H1 (cell line): ENCODE results near the gene TMEM237. TPM values are rescaled to one million over a fixed set of nuclear protein-coding genes. Genes with fewer than 3 reads are reported as not detected.

ENCODE experiments used
- CTCF ChIA-PET: fragments of 300-600 bp; sonication (Branson Sonifier 250); formaldehyde crosslinking; loops from one replicate; lab custom pipeline; 2021; ENCODE audit not compliant: partially characterized antibody; lab: Charles Lee
- POLR2A ChIA-PET: fragments of 300-600 bp; sonication (Branson Sonifier 250); formaldehyde crosslinking; loops from one replicate; lab custom pipeline; 2021; ENCODE audit warnings: inconsistent platforms; ENCODE audit not compliant: partially characterized antibody; lab: Charles Lee
- DNase-seq, 2 experiments: peaks; one replicate each; pipeline versions ENCODE4 v3.0.0 to v3.0.0-alpha.2; 2010 to 2022; ENCODE audit warnings: low spot score in 2 of 2, low read depth in 1 of 2, mixed read lengths in 1 of 2
- FAIRE-seq: peaks from 2 replicates; lab custom pipeline; 2011; peaks lifted over from hg19 to GRCh38; lab: Jason Lieb, UNC
- H2AFZ ChIP-seq: 2 replicates; pipeline ENCODE4 v1.8.1; 2012; ENCODE audit warnings: low read length, inconsistent platforms
- H2AK5ac ChIP-seq: 2 replicates; pipeline ENCODE4 v1.6.1; 2013; ENCODE audit warnings: low read depth, low read length
- H2BK120ac ChIP-seq: replicated peaks from 2 replicates; pipeline ENCODE3; 2013; ENCODE audit warnings: low read depth, low read length, inconsistent platforms
- H2BK12ac ChIP-seq: 2 replicates; pipeline ENCODE4 v1.6.1; 2013; ENCODE audit warnings: low read depth, low read length
- H2BK15ac ChIP-seq: 2 replicates; pipeline ENCODE4 v1.6.1; 2013; ENCODE audit warnings: low read length
- H2BK20ac ChIP-seq: 2 replicates; pipeline ENCODE4 v1.6.1; 2013; ENCODE audit warnings: low read length
- H2BK5ac ChIP-seq: 2 replicates; pipeline ENCODE4 v1.6.1; 2013; ENCODE audit warnings: low read depth, low read length
- H3K14ac ChIP-seq: 2 replicates; pipeline ENCODE4 v1.6.1; 2013; ENCODE audit warnings: inconsistent platforms; ENCODE audit not compliant: insufficient read length
- H3K18ac ChIP-seq: 2 replicates; pipeline ENCODE4 v1.6.1; 2013; ENCODE audit warnings: low read length; ENCODE audit errors: extremely low read depth
- H3K23ac ChIP-seq: 2 replicates; pipeline ENCODE4 v1.6.1; 2013; ENCODE audit warnings: inconsistent platforms; ENCODE audit not compliant: insufficient read length
- H3K23me2 ChIP-seq: 2 replicates; pipeline ENCODE4 v1.6.1; 2013; ENCODE audit warnings: low read depth, low read length
- H3K27ac ChIP-seq: 2 replicates; pipeline ENCODE4 v1.6.1; 2011; ENCODE audit warnings: low read depth, low read length, inconsistent platforms
- H3K27me3 ChIP-seq, 4 experiments: replicated peaks in 1 of 4; 1 replicate in 1 of 4; 2 replicates in 3 of 4; pipeline versions ENCODE4 v1.6.1 to v1.8.1; 2011 to 2013; ENCODE audit warnings: low read length in 3 of 4, mild to moderate bottlenecking in 3 of 4, inconsistent platforms in 2 of 4, mixed read lengths in 2 of 4, moderate library complexity in 1 of 4; ENCODE audit not compliant: control insufficient read depth in 3 of 4, insufficient read depth in 3 of 4; ENCODE audit errors: extremely low read depth in 1 of 4
- H3K36me3 ChIP-seq, 4 experiments: 2 replicates each; pipeline versions ENCODE4 v1.6.1 to v1.8.1; 2011 to 2013; ENCODE audit warnings: mild to moderate bottlenecking in 4 of 4, low read length in 3 of 4, moderate library complexity in 2 of 4, control low read depth in 1 of 4, inconsistent platforms in 1 of 4; ENCODE audit not compliant: insufficient read depth in 4 of 4, control insufficient read depth in 2 of 4
- H3K4ac ChIP-seq: replicated peaks from 2 replicates; pipeline ENCODE3; 2013; ENCODE audit warnings: low read length, low read depth, mixed read lengths, inconsistent platforms; ENCODE audit not compliant: insufficient read length
- H3K4me1 ChIP-seq, 4 experiments: replicated peaks in 1 of 4; 1 replicate in 1 of 4; 2 replicates in 3 of 4; pipeline versions ENCODE4 v1.6.1 to v1.8.1; 2011 to 2013; ENCODE audit warnings: low read length in 3 of 4, inconsistent platforms in 2 of 4, mixed read lengths in 1 of 4; ENCODE audit not compliant: insufficient read depth in 4 of 4, control insufficient read depth in 3 of 4
- H3K4me2 ChIP-seq, 2 experiments: 2 replicates each; pipeline versions ENCODE4 v1.6.1 to v1.8.1; 2011 to 2013; ENCODE audit warnings: low read depth in 2 of 2, low read length in 2 of 2, control low read depth in 1 of 2, inconsistent platforms in 1 of 2, mild to moderate bottlenecking in 1 of 2; ENCODE audit not compliant: insufficient read depth in 1 of 2
- H3K4me3 ChIP-seq, 4 experiments: fragments of 200-600, 300-600 bp in 1 of 4; sonication (generic), shearing (Covaris generic), sonication (Bioruptor Twin) in 1 of 4; 2 replicates each; pipeline versions ENCODE4 v1.5.1 to v1.8.1; 2011 to 2016; ENCODE audit warnings: low read length in 4 of 4, low read depth in 3 of 4, control low read depth in 2 of 4, inconsistent platforms in 2 of 4, mild to moderate bottlenecking in 2 of 4, mixed read lengths in 1 of 4, moderate library complexity in 1 of 4; ENCODE audit not compliant: insufficient read depth in 2 of 4; ENCODE audit errors: extremely low read depth in 1 of 4
- H3K56ac ChIP-seq: replicated peaks from 2 replicates; pipeline ENCODE3; 2013; ENCODE audit warnings: low read depth, mild to moderate bottlenecking, mixed read lengths, low read length, inconsistent platforms; ENCODE audit not compliant: insufficient read length
- H3K79me1 ChIP-seq: 2 replicates; pipeline ENCODE4 v1.6.1; 2013; ENCODE audit warnings: low read depth, low read length, control low read depth
- H3K79me2 ChIP-seq, 2 experiments: 2 replicates each; pipeline versions ENCODE4 v1.6.1 to v1.8.1; 2012 to 2013; ENCODE audit warnings: low read length in 2 of 2, mild to moderate bottlenecking in 2 of 2, inconsistent platforms in 1 of 2; ENCODE audit not compliant: insufficient read depth in 2 of 2, control insufficient read depth in 1 of 2
- H3K9ac ChIP-seq, 4 experiments: replicated peaks in 1 of 4; 1 replicate in 1 of 4; 2 replicates in 3 of 4; pipeline versions ENCODE4 v1.6.1 to v1.8.1; 2011 to 2013; ENCODE audit warnings: low read depth in 3 of 4, low read length in 3 of 4, control low read depth in 2 of 4, mild to moderate bottlenecking in 2 of 4, moderate library complexity in 2 of 4, inconsistent platforms in 1 of 4; ENCODE audit errors: extremely low read depth in 1 of 4
- H3K9me3 ChIP-seq, 2 experiments: 2 replicates each; pipeline versions ENCODE4 v1.6.1 to v1.8.1; 2012 to 2013; ENCODE audit warnings: mild to moderate bottlenecking in 2 of 2, moderate library complexity in 2 of 2, control low read depth in 1 of 2, inconsistent platforms in 1 of 2, low read depth in 1 of 2, low read length in 1 of 2, mixed read lengths in 1 of 2; ENCODE audit not compliant: insufficient read depth in 2 of 2
- H4K20me1 ChIP-seq, 2 experiments: replicated peaks in 1 of 2; 2 replicates each; pipeline versions ENCODE3 to v1.8.1; 2011 to 2013; ENCODE audit warnings: inconsistent platforms in 2 of 2, low read length in 2 of 2, mild to moderate bottlenecking in 1 of 2; ENCODE audit not compliant: insufficient read depth in 2 of 2, control insufficient read depth in 1 of 2
- H4K5ac ChIP-seq: 2 replicates; pipeline ENCODE4 v1.6.1; 2013; ENCODE audit warnings: low read length, low read depth, mixed read lengths, inconsistent platforms; ENCODE audit not compliant: insufficient read length
- H4K8ac ChIP-seq: 2 replicates; pipeline ENCODE4 v1.8.0; 2013; ENCODE audit warnings: mild to moderate bottlenecking, moderate library complexity, low read length, inconsistent platforms; ENCODE audit not compliant: insufficient read depth; ENCODE audit errors: extremely low read depth
- H4K91ac ChIP-seq: replicated peaks from 2 replicates; pipeline ENCODE3; 2013; ENCODE audit warnings: low read length, mixed read lengths, inconsistent platforms; ENCODE audit not compliant: insufficient read length
- FOSL1 ChIP-seq: IDR thresholded peaks from 2 replicates; pipeline ENCODE4 v1.6.1; 2011; ENCODE audit warnings: mild to moderate bottlenecking, low read depth, low read length, moderate library complexity; ENCODE audit not compliant: insufficient read depth
- JUND ChIP-seq: IDR thresholded peaks from 2 replicates; pipeline ENCODE4 v1.6.1; 2011; ENCODE audit warnings: mild to moderate bottlenecking, improper control_type of control experiment, low read length
- WGBS, 2 experiments: shearing (Covaris generic) in 1 of 2; methylation state at CpG; one replicate each; pipeline versions ENCODE4 v1.1.6 to v1.1.7; 2013 to 2015; ENCODE audit warnings: low lambda C conversion rate in 2 of 2, mixed read lengths in 2 of 2, inconsistent platforms in 1 of 2, low coverage in 1 of 2, missing lambda C conversion rate in 1 of 2; ENCODE audit not compliant: insufficient replicate concordance in 2 of 2, insufficient coverage in 1 of 2, insufficient read length in 1 of 2; ENCODE audit errors: extremely low coverage in 1 of 2, missing lambda C conversion rate in 1 of 2; 5-methylcytosine and 5-hydroxymethylcytosine counted together
- polyA plus RNA-seq, 7 experiments: library from polyadenylated mRNA; depleted of rRNA in 3 of 7; stranded (reverse) in 5 of 7; unstranded in 2 of 7; fragments of >200 nt in 5 of 7; fragments of 200-250 nt in 2 of 7; gene quantifications; 1 replicate in 5 of 7; 2 replicates in 1 of 7; 4 replicates in 1 of 7; pipeline versions ENCODE4 v1.2.1 to v1.2.3, GENCODE V29; 2011 to 2013; ENCODE audit warnings: missing spikeins in 2 of 7, mixed read lengths in 2 of 7
- total RNA-seq: library from RNA; stranded (reverse); fragmentation: NEBNext Ultra II Directional; extraction: Animal tissue kit (Norgen Biotek cat#: 25700); gene quantifications from 2 replicates; pipeline ENCODE4 v1.2.1, GENCODE V29; 2021

TMEM237 gene
- total and polyA plus RNA-seq, 2 of the 8 experiments (the other 6 are each of a cell fraction or from before 2014, with no cell fraction given), result 26.1 to 41.0 TPM

GRCh38 chr2:201607568-201607967 lies 35.7 kb downstream of the TMEM237 start:
- H2BK20ac ChIP-seq, result no peak overlapping the region
- POLR2A ChIA-PET, result no interaction called here
- TF ChIP-seq JUND (no peak), FOSL1 (no peak)

More at GRCh38 chr2:201607568-201607967, 35.7 kb downstream of the TMEM237 start:
- no peaks in the 10 kb centered on the region for H3K36me3 ChIP-seq
- H3K4me3 ChIP-seq, result no peak overlapping the region
- no peaks in the 10 kb centered on the region for H3K79me2 ChIP-seq
- H2BK5ac ChIP-seq, result no peak overlapping the region
- no peak overlapping the region for H4K5ac ChIP-seq
- no peak overlapping the region for H3K14ac ChIP-seq
- no peak overlapping the region for H2BK15ac ChIP-seq
- H3K27me3 ChIP-seq, result no peaks in the 10 kb centered on the region
- no peak overlapping the region for H4K91ac ChIP-seq
- no peak overlapping the region for H3K4ac ChIP-seq
- FAIRE-seq, result no peak
- peaks cover under 1 to 8% of the 10 kb centered on the region in 2 experiments; a peak in 2 of 4 replicates for H3K9me3 ChIP-seq
- H3K56ac ChIP-seq, result no peak overlapping the region
- H3K23ac ChIP-seq, result no peak overlapping the region
- no peak for DNase-seq
- H3K9ac ChIP-seq, result no peak overlapping the region
- no peaks in the 10 kb centered on the region for H4K20me1 ChIP-seq
- no peaks in the 10 kb centered on the region for H3K23me2 ChIP-seq
- 86% methylated on average over 2 of the region's 2 CpGs; no CpG with 5 or more reads in 1 of the 2 experiments for WGBS, 2 experiments
- H2BK12ac ChIP-seq, result no peak overlapping the region
- no peak overlapping the region for H3K4me2 ChIP-seq
- H3K18ac ChIP-seq, result no peak overlapping the region
- CTCF ChIA-PET, result no interaction called here
- no peak overlapping the region for H3K27ac ChIP-seq
- no peaks in the 10 kb centered on the region for H3K79me1 ChIP-seq
- no peaks in the 10 kb centered on the region for H3K4me1 ChIP-seq
- no peak overlapping the region for H4K8ac ChIP-seq
- no peak overlapping the region for H2AFZ ChIP-seq
- H2BK120ac ChIP-seq, result no peak overlapping the region
- no peak overlapping the region for H2AK5ac ChIP-seq
